Heart left ventricle (tissue), 13 donors: ENCODE data around the gene IL1RAPL1.

Experiments used
- CTCF ChIP-seq, 12 donors: fragments of 200-600 bp; sonication (generic) in 4 of 12; IDR thresholded peaks; one replicate each; pipeline versions ENCODE4 v1.5.0 to v1.8.0; 2018 to 2022; ENCODE audit warnings: antibody characterized with exemption in 12 of 12, mild to moderate bottlenecking in 5 of 12
- POLR2A ChIP-seq, 2 donors: fragments of 450-650 bp; IDR thresholded peaks; one replicate each; pipeline ENCODE4 v1.6.1; 2017; ENCODE audit warnings: antibody characterized with exemption in 2 of 2, mild to moderate bottlenecking in 2 of 2, moderate library complexity in 2 of 2
- donor health status: ischemic (EF 13 %, LVEDD 7.1; RV severe dilation, severe dysfunction).
- donor health status: DM: no; HTN: yes; CAD: no.
- donor health status: DM: no; HTN: no; CAD: no.
- donor health status: ischemic (EF 25% LVEDD 6.9; RV normal size, moderate dysfunction).
- donor health status: ischemic (EF 25% LVEDD 5.7; RV mildly dilated, moderate dysfunction).
- donor health status: ischemic (EF 35%, LVEDD 5.7; RV mildly dilated, moderate dysfunction).
- donor health status: nonischemic (EF 11% LVEDD 7.7; RV severe dilation, severe dysfunction).
- donor health status: DM: yes; HTN: yes; CAD: no.
- donor health status: PGD.
- donor health status: ischemic (EF 29% LVEDD 5.4; RV normal size, mild dysfunction).
- donor health status: nonischemic (EF 23%, LVEDD 6.1; RV moderate dilation, normal function).

DNA sequence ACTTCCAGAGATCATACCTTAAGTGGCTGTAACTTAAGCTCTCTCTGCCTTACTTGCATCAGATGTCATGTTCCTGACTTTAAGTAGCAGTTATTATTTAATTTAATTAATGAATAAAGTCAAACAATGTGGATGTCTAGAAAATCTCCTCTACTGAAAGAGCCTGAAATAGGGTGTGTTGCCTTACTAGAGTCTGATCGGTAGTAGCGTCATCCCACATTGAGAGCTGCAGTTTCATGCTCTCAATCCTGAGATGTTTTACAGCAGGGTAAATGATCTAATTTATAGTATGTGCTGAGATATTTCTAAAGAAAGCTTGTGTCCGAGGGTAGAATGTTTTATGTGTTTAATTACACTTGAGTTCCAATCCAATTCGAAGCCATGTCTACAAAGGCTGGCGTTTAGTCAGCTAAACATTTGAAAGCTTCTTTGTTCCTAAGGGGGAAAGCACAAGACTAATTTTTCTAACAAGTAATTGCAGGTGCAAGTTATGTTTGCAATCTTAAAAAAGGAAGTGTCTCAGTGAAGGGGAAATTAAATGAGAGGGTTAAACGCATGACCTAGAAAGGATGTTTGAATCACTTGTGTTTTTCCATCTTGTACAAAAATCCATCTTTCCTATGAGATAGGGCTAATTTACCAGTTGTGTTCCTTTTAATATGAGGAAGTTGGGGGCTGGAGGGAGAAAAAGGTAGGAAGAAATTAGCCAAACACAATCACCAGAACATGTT lies 1237.1 kb downstream of the IL1RAPL1 start:
- TF ChIP-seq POLR2A (IDR thresholded peaks at IDR 0.05) (no peak), CTCF (IDR thresholded peaks at IDR 0.05) (no peak)
